HUES64 (cell line): Measurements from ENCODE around the gene SEZ6L2.

Source experiments
- H3K27ac ChIP-seq: 2 replicates; pipeline ENCODE4 v1.7.0; 2013; ENCODE audit warnings: low read depth, low read length, inconsistent platforms
- H3K27me3 ChIP-seq: 2 replicates; pipeline ENCODE4 v1.6.1; 2013; ENCODE audit warnings: mild to moderate bottlenecking, low read length; ENCODE audit not compliant: insufficient read depth
- H3K36me3 ChIP-seq: 2 replicates; pipeline ENCODE4 v1.6.1; 2013; ENCODE audit warnings: mild to moderate bottlenecking, low read length; ENCODE audit not compliant: insufficient read depth
- H3K4me1 ChIP-seq: 2 replicates; pipeline ENCODE4 v1.6.1; 2013; ENCODE audit warnings: mild to moderate bottlenecking, low read length, moderate library complexity; ENCODE audit not compliant: insufficient read depth
- H3K4me3 ChIP-seq: 2 replicates; pipeline ENCODE4 v1.5.1; 2013; ENCODE audit warnings: mild to moderate bottlenecking, low read length, moderate library complexity
- H3K9ac ChIP-seq: 2 replicates; pipeline ENCODE4 v1.6.1; 2013; ENCODE audit warnings: mild to moderate bottlenecking, low read depth, low read length
- H3K9me3 ChIP-seq: 2 replicates; pipeline ENCODE4 v1.6.1; 2013; ENCODE audit warnings: low read depth, low read length; ENCODE audit not compliant: insufficient read depth
- WGBS: fragments of 150-250, 120-280 bp; methylation state at CpG from one replicate; pipeline ENCODE4 v1.1.7; 2013; ENCODE audit warnings: missing lambda C conversion rate; 5-methylcytosine and 5-hydroxymethylcytosine counted together

The SEZ6L2 gene

GRCh38 chr16:29849505-29849904, 49.8 kb downstream of the SEZ6L2 start:
- Histone ChIP-seq H3K27ac (no peak overlapping the region), H3K9me3 (no peaks in the 10 kb centered on the region), H3K9ac (peak overlapping the region; percentile 30; the same call in 1 of the 2 replicates), H3K36me3 (no peaks in the 10 kb centered on the region), H3K27me3 (no peaks in the 10 kb centered on the region), H3K4me3 (no peak overlapping the region), H3K4me1 (peaks cover 5% of the 10 kb centered on the region)
- 47% methylated on average over 5 of the region's 5 CpGs for WGBS

- Histone ChIP-seq H3K4me3 (no peak overlapping the region), H3K9ac (no peak overlapping the region), H3K27me3 (no peaks in the 10 kb centered on the region), H3K36me3 (no peaks in the 10 kb centered on the region), H3K27ac (no peak overlapping the region), H3K9me3 (no peaks in the 10 kb centered on the region), H3K4me1 (peaks cover 5% of the 10 kb centered on the region)
- WGBS: 59% methylated on average over 15 of the region's 15 CpGs
These were observed 50.7 kb downstream of the SEZ6L2 start for GRCh38 chr16:29848420-29849297.

GRCh38 chr16:29845656-29846055, 53.7 kb downstream of the SEZ6L2 start:
- Histone ChIP-seq H3K9me3 (no peaks in the 10 kb centered on the region), H3K27me3 (no peaks in the 10 kb centered on the region), H3K4me1 (peaks cover 5% of the 10 kb centered on the region), H3K27ac (no peak overlapping the region), H3K4me3 (no peak overlapping the region), H3K9ac (no peak overlapping the region), H3K36me3 (no peaks in the 10 kb centered on the region)
- WGBS: 94% methylated on average over 18 of the region's 18 CpGs

- Histone ChIP-seq H3K27me3 (no peaks in the 10 kb centered on the region), H3K9ac (no peak overlapping the region), H3K9me3 (no peaks in the 10 kb centered on the region), H3K4me1 (peaks cover 5% of the 10 kb centered on the region), H3K36me3 (no peaks in the 10 kb centered on the region), H3K4me3 (no peak overlapping the region), H3K27ac (no peak overlapping the region)
- 95% methylated on average over 28 of the region's 28 CpGs for WGBS
These were observed 54.6 kb downstream of the SEZ6L2 start for GRCh38 chr16:29844575-29845331.

GRCh38 chr16:29843931-29844330, 55.4 kb downstream of the SEZ6L2 start:
- 92% methylated on average over 8 of the region's 8 CpGs for WGBS
- H3K9ac ChIP-seq: no peak overlapping the region
- H3K36me3 ChIP-seq: no peaks in the 10 kb centered on the region

GRCh38 chr16:29842732-29843346, 56.5 kb downstream of the SEZ6L2 start:
- Histone ChIP-seq H3K9me3 (no peaks in the 10 kb centered on the region), H3K36me3 (no peaks in the 10 kb centered on the region), H3K27ac (no peak overlapping the region), H3K27me3 (no peaks in the 10 kb centered on the region), H3K9ac (no peak overlapping the region), H3K4me1 (no peaks in the 10 kb centered on the region), H3K4me3 (no peak overlapping the region)
- 89% methylated on average over 9 of the region's 9 CpGs for WGBS

More at GRCh38 chr16:29843931-29844330, 55.4 kb downstream of the SEZ6L2 start:
- Histone ChIP-seq H3K4me1 (no peaks in the 10 kb centered on the region), H3K9me3 (no peaks in the 10 kb centered on the region), H3K4me3 (no peak overlapping the region), H3K27me3 (no peaks in the 10 kb centered on the region), H3K27ac (no peak overlapping the region)

GRCh38 chr16:29841631-29842030, 57.7 kb downstream of the SEZ6L2 start:
- no peak overlapping the region for H3K27ac ChIP-seq
- H3K9ac ChIP-seq: no peak overlapping the region
- H3K9me3 ChIP-seq: no peaks in the 10 kb centered on the region
- 93% methylated on average over 23 of the region's 23 CpGs for whole genome bisulfite sequencing
- no peaks in the 10 kb centered on the region for H3K36me3 ChIP-seq
- no peaks in the 10 kb centered on the region for H3K27me3 ChIP-seq
- no peak overlapping the region for H3K4me3 ChIP-seq
- H3K4me1 ChIP-seq: no peaks in the 10 kb centered on the region

GRCh38 chr16:29840240-29840639, 59.1 kb downstream of the SEZ6L2 start:
- Histone ChIP-seq H3K4me1 (no peaks in the 10 kb centered on the region), H3K9ac (no peak overlapping the region), H3K27me3 (no peaks in the 10 kb centered on the region), H3K4me3 (no peak overlapping the region), H3K36me3 (no peaks in the 10 kb centered on the region), H3K27ac (no peak overlapping the region), H3K9me3 (no peaks in the 10 kb centered on the region)
- 90% methylated on average over 10 of the region's 10 CpGs for WGBS

GRCh38 chr16:29839822-29840221, 59.5 kb downstream of the SEZ6L2 start:
- Histone ChIP-seq H3K4me3 (no peak overlapping the region), H3K4me1 (no peaks in the 10 kb centered on the region), H3K9me3 (no peaks in the 10 kb centered on the region), H3K27ac (no peak overlapping the region), H3K27me3 (no peaks in the 10 kb centered on the region), H3K36me3 (no peaks in the 10 kb centered on the region), H3K9ac (no peak overlapping the region)
- WGBS: 89% methylated on average over 6 of the region's 6 CpGs

- Histone ChIP-seq H3K4me3 (no peak overlapping the region), H3K27ac (no peak overlapping the region), H3K9ac (no peak overlapping the region), H3K4me1 (no peaks in the 10 kb centered on the region), H3K9me3 (no peaks in the 10 kb centered on the region), H3K27me3 (no peaks in the 10 kb centered on the region), H3K36me3 (no peaks in the 10 kb centered on the region)
- WGBS: 89% methylated on average over 5 of the region's 5 CpGs
These were observed 61.5 kb downstream of the SEZ6L2 start for GRCh38 chr16:29837841-29838240.

GRCh38 chr16:29836623-29837022, 62.7 kb downstream of the SEZ6L2 start:
- H3K9me3 ChIP-seq: no peaks in the 10 kb centered on the region
- H3K27ac ChIP-seq: no peak overlapping the region
- H3K4me3 ChIP-seq: no peak overlapping the region
- no peaks in the 10 kb centered on the region for H3K4me1 ChIP-seq
- no peak overlapping the region for H3K9ac ChIP-seq
- no peaks in the 10 kb centered on the region for H3K36me3 ChIP-seq
- 89% methylated on average over 15 of the region's 15 CpGs for WGBS
- no peaks in the 10 kb centered on the region for H3K27me3 ChIP-seq
